Small intestine (tissue), 7 donors: ENCODE measurements around the gene TLR1. TPM values are rescaled to one million over a fixed set of nuclear protein-coding genes. Genes with fewer than 3 reads are reported as not detected.

Source experiments
- DNase-seq, 2 donors: peaks; one replicate each; pipeline versions ENCODE4 v3.0.0 to v3.0.0-alpha.2; 2013
- FAIRE-seq: peaks from 2 replicates; lab custom pipeline; 2012; peaks lifted over from hg19 to GRCh38; lab: Jason Lieb, UNC
- H3K27ac ChIP-seq, 3 donors: one replicate each; pipeline ENCODE4 v1.5.1; 2013; ENCODE audit warnings: low read length in 2 of 3, mild to moderate bottlenecking in 2 of 3, control low read depth in 1 of 3, inconsistent platforms in 1 of 3, low read depth in 1 of 3, moderate library complexity in 1 of 3
- H3K27me3 ChIP-seq, 3 donors: one replicate each; pipeline ENCODE4 v1.6.1; 2013; ENCODE audit warnings: low read length in 3 of 3, inconsistent platforms in 1 of 3; ENCODE audit not compliant: control insufficient read depth in 3 of 3, insufficient read depth in 3 of 3
- H3K36me3 ChIP-seq, 3 donors: one replicate each; pipeline ENCODE4 v1.6.1; 2013; ENCODE audit warnings: low read length in 3 of 3, inconsistent platforms in 1 of 3, low read depth in 1 of 3, mild to moderate bottlenecking in 1 of 3, moderate library complexity in 1 of 3; ENCODE audit not compliant: control insufficient read depth in 3 of 3, insufficient read depth in 2 of 3
- H3K4me1 ChIP-seq, 3 donors: one replicate each; pipeline ENCODE4 v1.6.1; 2013; ENCODE audit warnings: low read length in 2 of 3, inconsistent platforms in 1 of 3, low read depth in 1 of 3, mild to moderate bottlenecking in 1 of 3, moderate library complexity in 1 of 3; ENCODE audit not compliant: control insufficient read depth in 3 of 3, insufficient read depth in 2 of 3
- H3K4me3 ChIP-seq, 3 donors: one replicate each; pipeline ENCODE4 v1.5.1; 2013; ENCODE audit warnings: low read length in 3 of 3, control low read depth in 1 of 3, inconsistent platforms in 1 of 3, low read depth in 1 of 3, mild to moderate bottlenecking in 1 of 3, moderate library complexity in 1 of 3
- H3K9me3 ChIP-seq, 2 donors: one replicate each; pipeline ENCODE4 v1.6.1; 2013; ENCODE audit warnings: low read depth in 1 of 2, low read length in 1 of 2; ENCODE audit not compliant: control insufficient read depth in 2 of 2, insufficient read depth in 1 of 2
- WGBS, 3 donors: extraction: QIAGEN DNeasy Blood & Tissue Kit; methylation state at CpG; one replicate each; pipeline ENCODE4 v1.1.7; 2013; 5-methylcytosine and 5-hydroxymethylcytosine counted together
- polyA plus RNA-seq, 4 donors: library from polyadenylated mRNA; stranded (reverse) in 3 of 4; unstranded in 1 of 4; fragments of 200-250 nt in 3 of 4; fragments of 120-200 nt in 1 of 4; gene quantifications; one replicate each; pipeline versions ENCODE4 v1.2.1 to v1.2.3, GENCODE V29; 2013
- donor health status: healthy with polysubstance abuse.
- donor health status: control.
- donor health status: control.
- donor health status: Bipolar disorder and iron deficiency.
- donor health status: healthy.

Gene TLR1
- polyA plus RNA-seq, 4 donors = 0.54 to 4.6 (median 1.8) TPM

DNA sequence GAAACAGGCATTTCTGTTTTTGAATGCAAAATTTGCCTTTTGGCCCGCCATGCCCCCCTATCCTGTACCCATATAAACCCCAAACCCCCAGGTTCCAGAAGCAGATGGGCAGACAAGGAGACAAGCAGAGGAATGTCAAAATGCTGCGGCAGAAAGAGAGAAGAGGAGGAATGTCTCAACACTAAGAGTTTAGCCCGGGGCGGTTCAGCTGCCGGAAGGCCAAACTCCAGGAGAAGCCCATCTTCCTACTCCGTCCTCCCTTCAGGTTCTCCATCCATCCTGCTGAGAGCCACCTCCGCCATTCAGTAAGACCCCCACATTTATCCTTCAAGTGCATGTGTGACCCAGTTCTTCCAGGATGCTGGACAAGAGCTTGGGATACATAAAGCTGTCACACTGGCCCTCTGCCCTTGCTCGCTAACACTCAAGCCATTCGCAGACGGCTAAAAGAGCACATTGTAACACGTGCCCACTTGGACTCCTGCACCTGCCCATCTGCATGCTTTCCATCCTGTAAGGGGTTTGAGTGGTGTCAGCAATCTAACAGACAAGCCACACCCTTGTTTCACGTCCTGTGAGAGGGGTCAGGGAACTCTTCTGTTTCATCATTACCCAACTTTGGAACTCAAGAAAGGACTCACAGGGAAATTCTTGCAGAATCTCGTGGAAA, 53.1 kb downstream of the TLR1 start:
- peak in 1 of 2 donors; percentile 16 for DNase-seq
- 71 to 82% (median 81%) methylated on average over 13 of the region's 13 CpGs for WGBS, 3 donors
- peaks cover 0 to 15% of the 10 kb centered on the region in 2 donors for H3K9me3 ChIP-seq
- H3K27ac ChIP-seq = peak overlapping the region in 2 of 3 donors; percentile 64 to 74
- H3K36me3 ChIP-seq = peaks cover 0 to 2% (median 0%) of the 10 kb centered on the region in 3 donors
- no peak overlapping the region for H3K4me3 ChIP-seq
- no peaks in the 10 kb centered on the region for H3K27me3 ChIP-seq
- FAIRE-seq = no peak
- peaks cover 0 to 4% (median 0%) of the 10 kb centered on the region in 3 donors for H3K4me1 ChIP-seq

DNA sequence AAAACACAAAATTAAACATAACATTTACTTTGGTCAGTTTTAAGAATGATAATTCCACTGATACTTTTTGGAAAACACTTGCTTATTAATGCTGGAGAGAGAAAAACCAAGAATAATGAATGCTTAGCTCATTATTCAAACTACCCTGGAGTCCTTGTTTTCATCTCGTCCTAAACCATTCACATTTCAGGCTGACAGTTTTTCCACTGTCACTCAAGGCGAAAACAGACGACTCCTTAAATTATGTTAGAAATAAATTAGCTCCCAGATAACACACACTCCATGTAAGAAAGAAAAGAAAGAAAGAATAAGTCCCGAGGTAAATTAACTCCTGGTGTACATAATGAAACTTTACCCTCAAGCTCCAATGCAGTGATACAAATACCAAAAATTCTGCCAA, 55.3 kb downstream of the TLR1 start:
- 82 to 85% (median 84%) methylated on average over 4 of the region's 4 CpGs for WGBS, 3 donors
- H3K9me3 ChIP-seq = peaks cover 0 to 15% of the 10 kb centered on the region in 2 donors
- H3K27me3 ChIP-seq = no peaks in the 10 kb centered on the region
- H3K4me1 ChIP-seq = peaks cover 0 to 4% (median 0%) of the 10 kb centered on the region in 3 donors
- no peak for DNase-seq
- peaks cover 0 to 2% (median 0%) of the 10 kb centered on the region in 3 donors for H3K36me3 ChIP-seq
- no peak for FAIRE-seq
- no peak overlapping the region for H3K4me3 ChIP-seq
- no peak overlapping the region for H3K27ac ChIP-seq

DNA sequence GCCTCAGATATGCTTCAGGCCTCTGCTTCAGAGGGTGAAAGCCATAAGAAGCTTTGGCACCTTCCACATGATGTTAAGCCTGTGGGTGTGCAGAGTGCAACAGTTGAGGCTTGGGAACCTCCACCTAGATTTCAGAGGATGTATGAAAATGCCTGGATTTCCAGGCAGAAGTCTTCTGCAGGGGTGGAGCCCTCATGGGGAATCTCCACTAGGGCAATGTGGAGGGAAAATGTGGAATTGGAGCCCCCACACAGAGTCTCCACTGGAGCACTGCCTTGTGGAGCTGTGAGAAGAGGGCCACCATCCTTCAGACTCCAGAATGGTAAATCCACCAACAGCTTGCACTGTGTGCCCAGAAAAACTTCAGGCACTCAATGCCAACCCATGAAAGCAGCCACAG, 57.0 kb downstream of the TLR1 start:
- DNase-seq (no peak), FAIRE-seq (no peak)
- H3K4me1 ChIP-seq = peaks cover 0 to 4% (median 0%) of the 10 kb centered on the region in 3 donors

More for the DNA sequence above, 57.0 kb downstream of the TLR1 start:
- Histone ChIP-seq H3K9me3 (peaks cover 0 to 15% of the 10 kb centered on the region in 2 donors), H3K36me3 (peaks cover 0 to 2% (median 0%) of the 10 kb centered on the region in 3 donors), H3K27me3 (no peaks in the 10 kb centered on the region), H3K27ac (no peak overlapping the region), H3K4me3 (no peak overlapping the region)

Other genes starting within 250 kb of the TLR1 start
- 10 to 100 TPM; 32.0 to 91.0 (median 34.5) TPM for gene KLF3, start 140.6 kb downstream of the TLR1 start, polyA plus RNA-seq
- gene TLR10, start 21.8 kb downstream of the TLR1 start, polyA plus RNA-seq = 1 to 10 TPM in 1 of 4 donors, under 1 TPM in 2, not detected in 1; 0.22 to 1.7 (median 0.52) TPM
- 1 to 10 TPM in 1 of 4 donors, under 1 TPM in 3; under 0.01 to 1.3 (median 0.37) TPM for gene TLR6, start 52.0 kb upstream of the TLR1 start, polyA plus RNA-seq
- gene FAM114A1, start 63.0 kb upstream of the TLR1 start, polyA plus RNA-seq = 10 to 100 TPM; 11.3 to 34.6 (median 25.2) TPM
- gene TMEM156, start 227.6 kb upstream of the TLR1 start, polyA plus RNA-seq = 1 to 10 TPM in 3 of 4 donors, not detected in 1; 1.2 to 2.2 (median 1.4) TPM